ENCODE results near the gene NR1H2.
"Not testable (repeated sequence)": the region's sequence is repeated elsewhere in the genome, so short reads cannot be mapped to it uniquely, and the experiment has no call there.

NR1H2 gene

DNA sequence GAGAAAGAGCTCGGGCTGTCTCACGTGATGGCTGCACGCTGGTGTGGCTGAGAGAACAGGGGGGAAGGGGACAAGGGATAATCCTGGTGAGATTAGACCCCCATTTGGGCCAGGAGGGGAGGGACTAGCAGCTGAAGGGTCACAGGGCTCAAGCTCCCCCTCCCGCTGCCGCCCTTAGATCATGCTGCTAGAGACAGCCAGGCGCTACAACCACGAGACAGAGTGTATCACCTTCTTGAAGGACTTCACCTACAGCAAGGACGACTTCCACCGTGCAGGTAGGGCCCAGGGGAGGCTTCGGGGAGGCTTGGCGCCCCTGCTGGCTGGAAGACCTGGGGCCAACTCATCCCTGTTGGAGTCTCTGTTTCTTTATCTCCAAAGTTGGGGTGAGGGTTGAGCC, 3.3 kb downstream of the NR1H2 start:
- no peak for DNase-seq

DNA sequence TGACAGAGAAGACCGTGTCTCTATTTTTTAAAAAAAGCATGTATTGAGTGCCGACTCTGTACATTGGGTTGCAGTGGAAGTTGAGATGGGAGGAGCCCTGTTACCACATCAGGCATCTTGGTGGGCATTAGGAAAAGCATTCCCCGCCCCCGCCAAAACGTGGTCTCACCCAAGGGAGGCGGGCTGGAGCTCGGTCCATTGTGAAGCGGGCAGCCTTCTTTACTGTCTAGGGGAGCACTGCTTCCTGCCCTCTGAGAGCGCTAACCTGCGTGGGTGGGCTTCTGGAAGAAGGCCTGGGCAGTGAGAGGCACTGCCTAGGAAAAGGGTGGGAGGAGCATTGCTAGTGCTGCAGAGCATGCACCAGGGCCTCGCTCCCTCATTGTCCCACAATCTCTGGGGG, 3.9 kb downstream of the NR1H2 start:
- no peak for DNase-seq

- no peak for DNase-seq
Observed at GRCh38 chr19:50380751-50381151, 4.5 kb downstream of the NR1H2 start.

DNA sequence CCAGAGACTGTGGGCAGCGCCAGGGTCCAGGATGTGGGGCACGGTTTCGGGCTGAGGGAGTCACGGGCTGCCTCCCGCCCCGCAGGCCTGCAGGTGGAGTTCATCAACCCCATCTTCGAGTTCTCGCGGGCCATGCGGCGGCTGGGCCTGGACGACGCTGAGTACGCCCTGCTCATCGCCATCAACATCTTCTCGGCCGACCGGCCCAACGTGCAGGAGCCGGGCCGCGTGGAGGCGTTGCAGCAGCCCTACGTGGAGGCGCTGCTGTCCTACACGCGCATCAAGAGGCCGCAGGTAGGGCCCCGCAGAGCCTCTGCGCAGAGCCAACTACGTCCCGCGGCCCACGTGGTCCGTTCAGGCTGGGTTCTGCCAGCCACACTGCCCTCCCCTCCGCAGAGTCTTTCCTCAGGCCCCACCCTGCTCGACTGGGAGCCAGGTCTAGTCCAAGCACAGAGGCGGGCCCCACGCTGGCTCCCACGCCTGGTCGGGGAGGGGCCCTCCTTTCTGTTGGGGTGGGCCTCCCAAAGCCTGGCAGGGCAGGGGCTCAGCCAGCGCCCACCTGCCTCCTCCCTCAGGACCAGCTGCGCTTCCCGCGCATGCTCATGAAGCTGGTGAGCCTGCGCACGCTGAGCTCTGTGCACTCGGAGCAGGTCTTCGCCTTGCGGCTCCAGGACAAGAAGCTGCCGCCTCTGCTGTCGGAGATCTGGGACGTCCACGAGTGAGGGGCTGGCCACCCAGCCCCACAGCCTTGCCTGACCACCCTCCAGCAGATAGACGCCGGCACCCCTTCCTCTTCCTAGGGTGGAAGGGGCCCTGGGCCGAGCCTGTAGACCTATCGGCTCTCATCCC, 5.8 kb downstream of the NR1H2 start:
- no peak for DNase-seq

- DNase-seq, result peak; percentile 23
Observed at GRCh38 chr19:50383001-50383851, 7.0 kb downstream of the NR1H2 start.

DNA sequence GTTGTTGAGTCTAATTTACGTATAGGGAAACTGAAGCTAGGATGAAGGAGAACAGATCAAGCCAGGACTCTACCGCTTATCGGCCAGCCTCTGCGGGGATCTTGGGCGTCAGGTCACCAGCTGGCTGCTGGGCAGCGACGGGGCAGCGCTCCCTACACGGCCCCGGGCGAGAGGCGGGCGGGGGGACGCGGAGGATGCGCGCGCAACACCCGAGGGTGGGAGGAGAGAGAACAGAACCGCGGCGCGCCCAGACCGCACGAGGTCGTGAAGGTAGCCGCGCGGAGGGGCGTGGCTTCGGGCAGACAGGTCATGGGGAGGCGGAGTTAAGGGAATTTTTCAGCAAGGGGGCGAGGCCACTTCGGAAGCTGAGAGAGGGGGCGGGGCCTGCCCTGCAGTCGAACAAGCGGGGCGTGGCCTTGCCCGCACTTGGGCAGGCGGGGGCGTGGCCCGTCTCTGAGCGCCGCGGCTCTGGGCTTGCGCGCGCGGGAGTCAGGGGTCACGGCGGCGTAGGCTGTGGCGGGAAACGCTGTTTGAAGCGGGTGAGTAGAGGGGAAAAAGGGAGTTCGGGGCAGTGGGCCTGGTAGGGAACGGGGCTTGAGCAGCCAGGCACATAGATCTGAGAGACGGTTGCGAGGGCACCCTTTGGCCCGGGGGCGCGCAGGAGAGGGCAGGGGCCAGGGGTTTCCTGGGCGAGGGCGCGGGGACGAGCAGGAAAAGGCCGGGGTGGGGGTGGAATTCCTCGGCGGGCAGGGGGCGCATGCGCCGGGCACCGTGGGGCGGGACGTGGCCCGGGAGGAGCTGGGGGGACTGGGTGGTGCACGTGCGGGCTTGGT, 7.8 kb downstream of the NR1H2 start, which contains the start of gene POLD1:
Gene POLD1, plus strand, starts transcription at position 496 of the 833 bp plus-strand sequence. CDS start 14,505 bp downstream, outside the sequence.
- DNase-seq, result peak; percentile 99

DNA sequence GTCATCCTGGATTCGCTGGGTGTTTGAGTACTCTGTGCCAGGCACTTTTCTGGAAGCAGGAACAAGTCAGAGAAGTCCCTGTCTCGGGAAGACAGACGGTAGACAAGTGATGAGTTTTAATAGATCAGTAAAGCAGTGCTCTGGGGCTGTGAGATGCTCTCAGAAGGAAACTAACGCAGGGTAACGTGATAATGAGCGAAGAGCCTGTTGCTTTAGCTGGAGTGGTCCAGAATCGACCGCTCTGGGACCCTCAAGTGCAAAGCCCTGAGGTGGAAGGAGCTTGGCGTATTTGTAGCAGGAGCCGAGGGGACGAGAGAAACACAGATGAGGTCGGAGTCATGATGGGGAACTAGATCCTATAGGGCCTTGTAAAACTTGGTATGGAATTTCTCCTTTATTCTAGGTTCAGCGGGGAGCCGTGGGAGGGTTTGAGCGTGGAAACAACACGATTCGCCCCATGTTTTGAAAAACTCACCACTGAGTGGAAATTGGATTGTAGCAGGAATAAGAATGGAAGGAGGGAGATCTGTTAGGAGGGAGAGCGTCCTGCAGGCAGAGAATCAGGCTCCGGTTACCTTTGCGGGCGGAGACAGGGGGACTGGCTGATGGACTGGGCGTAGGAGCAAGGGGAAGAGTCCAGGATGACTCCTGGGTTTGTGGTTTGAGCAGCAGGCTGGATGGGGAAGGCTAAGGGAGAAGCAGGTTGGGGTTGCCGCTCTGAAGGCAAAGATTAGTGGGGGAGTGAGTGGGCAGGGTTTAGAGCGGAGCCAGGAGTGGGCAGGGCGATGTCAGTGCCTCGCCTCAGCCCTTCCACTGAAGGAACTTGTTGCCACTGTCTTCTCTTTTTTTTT, 8.7 kb downstream of the NR1H2 start:
- no peak for DNase-seq

DNA sequence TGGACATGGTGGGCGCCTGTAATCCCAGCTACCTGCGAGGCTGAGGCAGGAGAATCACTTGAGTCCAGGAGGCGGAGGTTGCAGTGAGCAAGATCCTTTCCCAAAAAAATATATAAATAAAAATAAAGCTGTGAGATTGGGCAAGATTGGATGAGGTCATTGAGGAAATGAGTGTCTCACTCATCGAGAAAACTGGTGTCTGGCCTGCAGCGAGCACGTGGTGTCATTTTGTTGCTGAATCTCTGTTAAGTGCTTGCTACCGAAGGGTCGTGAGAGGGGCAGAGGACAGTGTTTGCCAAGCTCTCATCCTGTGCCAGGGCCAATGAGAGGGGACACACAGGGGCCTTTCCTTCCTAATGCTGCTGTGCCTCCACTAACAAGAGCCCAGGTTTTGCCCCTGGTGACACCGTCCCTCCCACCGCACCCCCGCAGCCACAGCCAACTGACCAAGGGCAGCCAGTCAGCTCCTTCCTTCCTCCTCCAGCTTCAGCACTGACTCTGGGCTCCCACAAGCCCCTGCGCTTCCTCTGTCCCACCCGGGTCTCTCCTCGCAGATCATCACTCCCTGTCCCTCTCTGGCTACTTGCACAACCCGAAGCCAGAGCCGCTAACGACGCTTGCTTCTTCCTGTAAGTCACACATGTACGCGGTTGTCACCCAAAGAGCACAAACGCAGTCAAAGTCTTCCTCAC, 11.1 kb downstream of the NR1H2 start:
- no peak for DNase-seq

DNA sequence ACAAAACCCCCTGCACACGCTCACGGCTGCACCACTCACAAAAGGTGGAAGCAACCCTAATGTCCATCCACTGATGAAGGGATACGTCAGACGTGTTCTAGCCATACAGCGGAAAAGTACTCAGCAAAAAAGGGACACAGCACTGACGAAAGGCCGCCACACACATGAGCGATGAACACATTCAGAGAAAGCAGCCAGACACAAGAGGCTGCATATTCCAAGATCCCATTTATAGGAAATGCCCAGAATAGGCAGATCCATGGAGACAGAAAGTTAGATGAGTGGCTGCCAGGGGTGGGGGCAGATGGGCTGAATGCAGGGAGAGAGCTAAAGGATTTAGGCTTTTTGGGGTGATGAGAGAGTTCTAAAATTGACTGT, 11.6 kb downstream of the NR1H2 start:
- DNase-seq, result no peak

DNA sequence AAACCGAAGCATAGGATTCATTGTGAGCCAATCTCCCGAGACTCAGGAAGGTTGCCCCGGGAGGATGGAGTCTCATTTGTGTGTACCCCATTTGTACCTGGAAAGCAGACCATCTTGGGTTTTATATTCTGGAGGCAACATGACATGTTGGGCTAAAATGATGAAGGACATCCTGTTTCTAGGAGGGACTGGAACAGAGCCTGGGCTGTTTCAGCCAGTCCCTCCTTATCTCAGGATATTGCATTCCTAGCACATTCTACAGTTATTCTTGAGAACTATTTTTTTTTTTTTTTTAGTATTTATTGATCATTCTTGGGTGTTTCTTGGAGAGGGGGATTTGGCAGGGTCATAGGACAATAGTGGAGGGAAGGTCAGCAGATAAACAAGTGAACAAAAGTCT, 14.0 kb downstream of the NR1H2 start:
- not testable (repeated sequence) for DNase-seq

DNA sequence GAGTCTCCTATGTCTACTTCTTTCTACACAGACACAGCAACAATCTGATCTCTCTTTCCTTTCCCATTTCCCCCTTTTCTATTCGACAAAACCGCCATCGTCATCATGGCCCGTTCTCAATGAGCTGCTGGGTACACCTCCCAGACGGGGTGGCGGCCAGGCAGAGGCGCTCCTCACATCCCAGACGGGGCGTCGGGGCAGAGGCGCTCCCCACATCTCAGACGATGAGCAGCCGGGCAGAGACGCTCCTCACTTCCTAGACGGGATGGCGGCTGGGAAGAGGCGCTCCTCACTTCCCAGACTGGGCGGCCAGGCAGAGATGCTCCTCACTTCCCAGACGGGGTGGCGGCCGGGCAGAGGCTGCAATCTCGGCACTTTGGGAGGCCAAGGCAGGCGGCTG, 14.7 kb downstream of the NR1H2 start:
- not testable (repeated sequence) for DNase-seq

DNA sequence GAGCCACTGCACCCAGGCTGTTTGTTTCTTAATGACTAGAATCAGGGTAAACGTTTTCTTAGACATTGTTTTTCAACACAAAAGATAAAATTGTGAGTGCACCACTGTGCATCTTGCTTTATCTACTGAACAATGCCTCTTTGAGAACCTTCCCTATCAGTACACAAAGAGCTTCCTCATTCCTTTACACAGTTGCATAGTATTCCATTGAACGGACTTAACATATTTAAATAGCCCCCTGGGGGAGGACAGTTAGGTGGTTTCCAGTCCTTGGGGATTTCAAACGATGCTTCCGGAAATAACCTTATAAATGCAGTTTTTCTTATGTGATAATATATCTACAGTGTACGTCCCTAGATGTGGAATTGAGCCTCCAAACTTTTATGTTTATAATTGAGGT, 16.5 kb downstream of the NR1H2 start:
- no peak for DNase-seq

GRCh38 chr19:50393589-50393988, 17.3 kb downstream of the NR1H2 start:
- DNase-seq, result no peak

GRCh38 chr19:50394017-50394416, 17.8 kb downstream of the NR1H2 start:
- no peak for DNase-seq

- DNase-seq, result no peak
Observed at GRCh38 chr19:50398675-50399367, 22.6 kb downstream of the NR1H2 start.

DNA sequence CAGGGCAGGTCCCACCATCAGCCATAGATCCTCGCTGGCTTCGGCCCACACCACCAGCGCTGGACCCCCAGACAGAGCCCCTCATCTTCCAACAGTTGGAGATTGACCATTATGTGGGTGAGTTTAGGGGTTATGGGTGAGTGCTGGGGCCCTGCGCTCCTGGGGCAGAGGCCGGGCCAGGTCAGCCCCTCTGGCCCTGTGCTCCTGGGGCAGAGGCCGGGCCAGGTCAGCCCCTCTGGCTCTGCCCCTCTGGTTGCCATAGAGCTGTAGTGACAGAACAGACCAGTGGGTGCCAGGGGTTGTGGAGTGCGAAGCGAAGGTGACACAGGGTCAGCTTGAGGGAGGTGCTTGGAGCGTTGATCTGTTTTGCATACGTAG, 23.1 kb downstream of the NR1H2 start:
- DNase-seq, result no peak

- DNase-seq, result no peak
Observed at GRCh38 chr19:50401605-50402450, 25.6 kb downstream of the NR1H2 start.

DNA sequence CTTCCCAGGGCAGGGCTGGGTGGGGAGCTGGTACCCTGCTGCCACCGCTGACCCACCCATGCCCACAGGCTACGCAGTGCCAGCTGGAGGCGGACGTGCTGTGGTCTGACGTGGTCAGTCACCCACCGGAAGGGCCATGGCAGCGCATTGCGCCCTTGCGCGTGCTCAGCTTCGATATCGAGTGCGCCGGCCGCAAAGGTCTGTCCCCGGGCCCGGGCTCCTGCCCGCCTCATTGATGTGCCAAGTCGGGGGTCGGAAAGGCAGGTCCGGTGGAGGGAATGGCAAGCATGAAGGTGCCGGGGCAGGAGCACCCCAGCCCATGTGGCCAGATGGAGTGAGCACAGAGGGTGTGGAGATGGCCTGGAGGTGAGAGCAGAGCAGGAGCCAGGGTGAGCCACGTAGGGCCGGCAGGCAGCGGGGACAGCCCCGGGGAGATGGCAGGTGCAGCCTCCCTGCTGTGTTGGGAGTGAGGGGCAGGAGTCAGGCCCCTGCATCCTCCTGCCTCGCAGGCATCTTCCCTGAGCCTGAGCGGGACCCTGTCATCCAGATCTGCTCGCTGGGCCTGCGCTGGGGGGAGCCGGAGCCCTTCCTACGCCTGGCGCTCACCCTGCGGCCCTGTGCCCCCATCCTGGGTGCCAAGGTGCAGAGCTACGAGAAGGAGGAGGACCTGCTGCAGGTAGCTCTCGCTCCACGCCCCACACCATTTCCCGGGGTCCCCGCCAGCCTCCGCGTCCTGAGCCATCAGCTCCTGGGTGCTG, 26.5 kb downstream of the NR1H2 start:
- no peak for DNase-seq

Measured in activated CD8-positive, alpha-beta memory T cell treated with anti-CD3 and anti-CD28 coated beads, Interleukin-2, amount 50 U/mL, for 4 hours (primary cell).